Tibial artery (tissue), 4 donors: ENCODE data around the gene CYP4F2.
"Not testable (repeated sequence)": the region's sequence is repeated elsewhere in the genome, so short reads cannot be mapped to it uniquely, and the experiment has no call there.

Source experiments
- DNase-seq, 2 donors: peaks; one replicate each; pipeline ENCODE4 v3.0.0-alpha.2; 2019
- H3K27ac ChIP-seq, 2 donors: fragments of 200-600 bp; sonication (generic) in 1 of 2; 1 replicate in 1 of 2; 2 replicates in 1 of 2; pipeline ENCODE4 v1.5.1; 2018 to 2019; ENCODE audit warnings: mild to moderate bottlenecking in 1 of 2
- H3K27me3 ChIP-seq, 2 donors: fragments of 200-600 bp; sonication (generic) in 1 of 2; one replicate each; pipeline versions ENCODE4 v1.5.1 to v1.6.0; 2016 to 2019
- H3K36me3 ChIP-seq, 3 donors: fragments of 200-600 bp; sonication (generic) in 2 of 3; one replicate each; pipeline ENCODE4 v1.5.1; 2016 to 2019; ENCODE audit warnings: mild to moderate bottlenecking in 2 of 3
- H3K4me1 ChIP-seq, 4 donors: fragments of 200-600 bp; sonication (generic) in 2 of 4; 1 replicate in 3 of 4; 2 replicates in 1 of 4; pipeline ENCODE4 v1.5.1; 2016 to 2019
- H3K4me3 ChIP-seq, 2 donors: fragments of 200-600 bp; sonication (generic) in 1 of 2; 1 replicate in 1 of 2; 2 replicates in 1 of 2; pipeline ENCODE4 v1.5.1; 2018 to 2019; ENCODE audit warnings: mild to moderate bottlenecking in 2 of 2
- H3K9me3 ChIP-seq, 3 donors: fragments of 200-600 bp; sonication (generic) in 1 of 3; one replicate each; pipeline ENCODE4 v1.5.1; 2016 to 2019
- CTCF ChIP-seq, 2 experiments: fragments of 200-600 bp in 1 of 2; fragments of 450-650 bp in 1 of 2; IDR thresholded peaks; one replicate each; pipeline ENCODE4 v1.5.1; 2017 to 2019; ENCODE audit warnings: antibody characterized with exemption in 2 of 2, mild to moderate bottlenecking in 1 of 2, moderate library complexity in 1 of 2
- intact Hi-C: fragments of 100-400 bp; cut with DNase I; formaldehyde crosslinking; loops from one replicate; pipeline ENCODE4 v1.15.0; 2023; ENCODE audit warnings: low total_unique reads

CYP4F2 gene

GRCh38 chr19:15843203-15843893 is 54.5 kb downstream of the CYP4F2 start:
- no peak for DNase-seq
- Histone ChIP-seq H3K4me3 (no peak overlapping the region), H3K36me3 (no peaks in the 10 kb centered on the region), H3K27me3 (peaks cover 0 to 13% of the 10 kb centered on the region in 2 donors), H3K4me1 (no peaks in the 10 kb centered on the region), H3K27ac (no peak overlapping the region), H3K9me3 (no peaks in the 10 kb centered on the region)
- intact Hi-C loops = no loop called here
- TF ChIP-seq CTCF (IDR thresholded peaks at IDR 0.05) = no peak

GRCh38 chr19:15841875-15842569 is 55.9 kb downstream of the CYP4F2 start:
- intact Hi-C loops = no loop called here
- no peaks in the 10 kb centered on the region for H3K9me3 ChIP-seq

GRCh38 chr19:15840833-15841232 is 57.0 kb downstream of the CYP4F2 start:
- no peak overlapping the region for H3K27ac ChIP-seq
- no peak for TF ChIP-seq CTCF (IDR thresholded peaks at IDR 0.05)
- no peaks in the 10 kb centered on the region for H3K36me3 ChIP-seq
- H3K4me3 ChIP-seq = no peak overlapping the region
- H3K27me3 ChIP-seq = peaks cover 0 to 5% of the 10 kb centered on the region in 2 donors
- peaks cover 0 to 10% (median 2%) of the 10 kb centered on the region in 4 donors for H3K4me1 ChIP-seq
- DNase-seq = no peak
- no peaks in the 10 kb centered on the region for H3K9me3 ChIP-seq
- intact Hi-C loops = no loop called here

More at GRCh38 chr19:15841875-15842569, 55.9 kb downstream of the CYP4F2 start:
- no peak for TF ChIP-seq CTCF (IDR thresholded peaks at IDR 0.05)
- H3K27ac ChIP-seq = no peak overlapping the region
- peak in 1 of 2 donors; percentile 27 for DNase-seq
- H3K4me3 ChIP-seq = no peak overlapping the region
- peaks cover 0 to 6% of the 10 kb centered on the region in 2 donors for H3K27me3 ChIP-seq
- H3K36me3 ChIP-seq = no peaks in the 10 kb centered on the region
- H3K4me1 ChIP-seq = peaks cover 0 to 7% (median 0%) of the 10 kb centered on the region in 4 donors

- H3K9me3 ChIP-seq, H3K4me3 ChIP-seq, H3K27ac ChIP-seq, H3K27me3 ChIP-seq, intact Hi-C loops, H3K36me3 ChIP-seq: not testable (repeated sequence)
- DNase-seq = peak in 1 of 2 donors; percentile 7
- H3K4me1 ChIP-seq = peaks cover 0 to 15% (median 5%) of the 10 kb centered on the region in 4 donors
Observed at GRCh38 chr19:15839888-15840287, 58.0 kb downstream of the CYP4F2 start.

GRCh38 chr19:15838351-15838750 is 59.5 kb downstream of the CYP4F2 start:
- peak overlapping the region in 1 of 2 donors; percentile 94 for H3K27ac ChIP-seq

More at GRCh38 chr19:15838351-15838750, 59.5 kb downstream of the CYP4F2 start:
- intact Hi-C loops = no loop called here
- Histone ChIP-seq H3K36me3 (no peaks in the 10 kb centered on the region), H3K4me1 (peaks cover 0 to 15% (median 5%) of the 10 kb centered on the region in 4 donors), H3K9me3 (no peaks in the 10 kb centered on the region), H3K27me3 (peaks cover 0 to 5% of the 10 kb centered on the region in 2 donors), H3K4me3 (no peak overlapping the region)
- TF ChIP-seq CTCF (IDR thresholded peaks at IDR 0.05) = no peak
- DNase-seq = peak in 1 of 2 donors; percentile 1
